Pons (tissue), 1 donor: Measurements from ENCODE around the gene BCKDK.
"Not testable (repeated sequence)": the region's sequence is repeated elsewhere in the genome, so short reads cannot be mapped to it uniquely, and the experiment has no call there.

Experiments used
- DNase-seq: peaks from one replicate; pipeline ENCODE4 v3.0.0-alpha.2; 2016; ENCODE audit warnings: low spot score

The BCKDK gene

GRCh38 chr16:31142109-31143010 lies 34.2 kb downstream of the BCKDK start:
- peak; percentile 97 for DNase-seq

DNA sequence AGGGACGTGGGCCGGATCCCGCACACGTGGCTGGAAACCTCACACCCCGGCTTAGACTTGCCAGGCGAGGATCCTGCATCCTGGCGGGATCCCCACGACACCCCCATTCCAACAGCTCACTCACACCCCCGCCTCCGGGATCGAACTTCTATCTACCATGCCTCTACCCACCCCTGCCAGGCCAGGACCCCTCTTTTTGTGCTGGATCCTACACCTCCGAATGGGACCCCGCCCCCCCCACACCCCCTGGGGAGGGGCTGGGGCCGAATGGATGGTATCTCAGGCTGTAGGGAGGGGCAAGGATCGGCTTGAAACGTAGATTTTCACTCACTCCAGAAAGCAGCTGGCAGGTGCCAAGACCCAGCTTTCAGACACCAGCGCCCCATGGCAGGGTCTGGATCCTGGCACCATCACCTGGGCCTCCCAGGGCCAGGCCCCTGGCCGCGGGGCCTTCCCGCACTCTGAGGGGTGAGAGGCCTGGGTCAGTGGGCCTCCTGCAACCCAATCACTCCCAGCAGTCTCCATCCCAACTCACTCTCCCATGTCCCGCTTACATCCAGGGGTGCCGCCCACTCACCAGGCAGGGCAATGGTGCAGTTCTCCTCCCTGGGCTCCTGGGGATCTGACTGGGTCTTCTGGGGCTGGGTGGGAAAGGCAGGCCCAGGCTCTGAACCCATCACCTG lies 35.0 kb downstream of the BCKDK start:
- no peak for DNase-seq

DNA sequence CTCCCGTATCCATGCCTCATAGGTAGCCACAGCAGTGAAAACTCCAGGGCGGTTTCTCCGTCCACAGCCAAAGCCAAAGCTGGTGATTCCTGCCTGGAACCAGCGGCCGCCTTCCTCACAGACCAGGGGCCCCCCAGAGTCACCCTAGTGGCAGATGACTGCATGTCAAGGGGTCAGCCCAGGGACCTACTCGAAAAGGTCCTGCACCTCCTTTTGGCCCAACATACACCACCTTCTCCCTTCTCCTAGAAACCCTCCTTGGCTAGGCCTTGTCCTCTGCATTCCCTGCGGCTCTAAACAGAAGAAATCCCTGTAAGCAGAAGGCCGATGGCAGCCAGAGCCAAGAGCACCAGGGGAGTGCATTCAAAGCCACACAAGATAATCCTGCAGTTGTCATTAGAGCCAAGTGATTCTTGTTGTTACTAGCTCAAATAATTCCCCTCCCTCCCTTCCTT lies 35.5 kb downstream of the BCKDK start:
- no peak for DNase-seq

GRCh38 chr16:31144418-31144817 lies 36.2 kb downstream of the BCKDK start:
- DNase-seq, result not testable (repeated sequence)

DNA sequence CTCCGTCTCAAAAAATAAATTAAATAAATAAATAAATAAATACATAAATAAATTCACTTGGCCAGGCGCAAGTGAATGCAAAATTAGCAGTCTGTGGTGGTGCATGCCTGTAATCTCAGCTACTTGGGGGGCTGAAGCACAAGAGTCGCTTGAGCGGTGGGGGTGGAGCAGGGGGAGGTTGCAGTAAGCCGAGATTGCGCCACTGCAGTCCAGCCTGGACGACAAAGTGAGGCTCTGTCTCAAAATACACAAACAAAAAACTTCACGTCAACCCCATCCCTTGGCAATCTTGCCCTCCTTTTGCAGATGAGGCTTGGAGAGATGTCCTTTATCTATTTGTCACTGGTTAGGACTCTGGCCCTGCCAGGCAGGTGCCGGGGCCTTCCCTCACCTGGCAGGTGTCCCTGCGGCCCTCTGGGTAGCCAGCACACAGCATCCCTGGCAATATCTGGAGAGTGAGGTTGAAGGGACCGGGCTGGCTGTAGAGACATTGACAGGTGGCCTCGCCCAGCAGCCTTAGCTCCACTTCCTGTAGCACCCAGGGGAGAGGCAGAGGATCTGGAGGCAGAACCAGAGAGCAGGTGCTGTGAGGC lies 37.3 kb downstream of the BCKDK start:
- DNase-seq, result no peak

DNA sequence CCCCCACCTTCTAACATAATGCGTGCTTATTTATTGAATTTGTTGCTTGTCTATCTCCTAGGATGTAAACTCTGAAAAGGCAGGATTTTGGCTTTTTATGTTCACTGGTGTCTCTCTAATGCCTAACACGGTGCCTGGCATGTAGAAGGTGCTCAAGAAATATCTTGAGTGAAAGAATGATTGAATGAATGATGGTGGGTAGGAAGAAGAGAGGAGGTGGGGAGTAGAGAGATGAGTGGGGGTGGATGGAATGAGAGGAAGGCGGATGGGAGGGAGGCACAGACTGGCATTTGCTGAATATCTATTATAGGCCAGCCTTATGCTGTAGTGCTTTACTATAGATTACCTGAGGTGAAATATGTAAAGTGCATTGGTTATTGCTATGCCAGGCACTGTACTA lies 39.4 kb downstream of the BCKDK start:
- DNase-seq, result no peak

DNA sequence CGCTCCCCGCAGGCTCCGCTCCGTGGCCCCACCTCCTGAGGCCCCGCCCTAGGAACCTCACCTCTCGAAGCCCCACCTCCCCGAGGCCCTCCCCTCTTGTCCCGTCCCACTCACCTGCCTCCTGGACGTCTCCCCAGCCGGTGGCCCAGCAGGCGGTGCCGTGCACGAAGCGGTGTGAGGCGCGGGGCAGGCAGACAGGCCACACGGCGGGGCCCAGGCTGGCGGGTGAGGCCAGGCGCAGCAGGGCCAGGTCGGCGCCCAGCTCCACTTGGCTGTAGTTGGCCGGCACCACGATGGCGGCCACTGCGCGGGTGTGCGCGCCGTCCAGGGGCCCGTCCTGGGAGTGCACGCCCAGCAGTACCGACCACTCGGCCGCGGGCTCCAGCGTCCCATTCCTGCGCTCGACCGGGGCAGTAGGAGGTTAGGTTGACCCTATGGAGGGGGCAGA lies 40.1 kb downstream of the BCKDK start:
- DNase-seq, result no peak

GRCh38 chr16:31148896-31149295 lies 40.7 kb downstream of the BCKDK start:
- no peak for DNase-seq

DNA sequence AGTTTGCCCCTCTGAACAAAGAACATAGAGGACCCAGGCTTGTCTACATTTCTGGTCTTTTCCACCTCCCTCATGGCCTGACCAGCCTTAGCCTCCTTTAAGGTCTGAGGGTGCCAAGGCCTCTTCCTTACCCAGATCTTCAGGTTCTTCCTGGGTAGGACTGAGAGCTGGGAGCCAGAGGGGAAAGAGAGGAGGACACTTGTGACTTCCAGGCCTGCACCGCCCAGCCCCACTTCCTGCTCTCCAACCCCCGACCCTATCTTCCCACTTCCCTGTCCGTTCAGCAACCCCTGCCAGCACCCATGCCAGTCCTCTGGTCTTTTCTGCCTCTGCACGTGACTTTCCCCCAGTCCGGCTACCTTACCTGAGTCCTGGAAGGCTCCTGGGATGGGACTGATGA lies 41.1 kb downstream of the BCKDK start:
- no peak for DNase-seq

GRCh38 chr16:31149894-31150890 lies 42.0 kb downstream of the BCKDK start, which contains the start of gene PRSS36:
Gene PRSS36 (minus strand): TSS chr16:31150066. CDS start chr16:31150035, 31 bp downstream.
- DNase-seq, result no peak

GRCh38 chr16:31150976-31151375 lies 42.8 kb downstream of the BCKDK start:
- not testable (repeated sequence) for DNase-seq

DNA sequence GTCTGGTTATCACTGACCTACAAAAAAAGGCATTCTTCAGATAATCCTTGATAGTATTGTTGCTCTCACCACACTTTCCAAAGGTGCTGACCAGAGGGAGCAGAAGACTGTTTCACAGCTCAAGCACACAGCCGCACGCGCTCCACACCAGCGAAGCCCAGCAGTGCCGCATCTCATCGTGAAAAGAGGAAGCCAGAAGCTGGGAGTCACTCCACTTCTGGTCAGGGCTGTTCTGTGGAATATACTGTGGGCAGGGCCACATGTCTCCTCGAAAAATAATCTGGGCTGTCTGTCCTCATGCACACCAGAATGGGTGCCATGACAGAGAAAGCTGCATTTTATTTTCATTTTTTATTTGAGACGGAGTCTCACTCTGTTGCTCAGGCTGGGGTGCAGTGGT lies 49.0 kb downstream of the BCKDK start:
- peak; percentile 26 for DNase-seq
